GM21447 (cell line): ENCODE results near the gene DGKI.
"Not testable (repeated sequence)": the region's sequence is repeated elsewhere in the genome, so short reads cannot be mapped to it uniquely, and the experiment has no call there.

ENCODE experiments used
- ATAC-seq: cut with Tn5 transposase; IDR thresholded peaks from one replicate; pipeline ENCODE4 v1.9.1; 2021; ENCODE audit not compliant: unreplicated experiment

The DGKI gene

GRCh38 chr7:137747359-137748031 lies 99.3 kb downstream of the DGKI start:
- ATAC-seq: no peak

DNA sequence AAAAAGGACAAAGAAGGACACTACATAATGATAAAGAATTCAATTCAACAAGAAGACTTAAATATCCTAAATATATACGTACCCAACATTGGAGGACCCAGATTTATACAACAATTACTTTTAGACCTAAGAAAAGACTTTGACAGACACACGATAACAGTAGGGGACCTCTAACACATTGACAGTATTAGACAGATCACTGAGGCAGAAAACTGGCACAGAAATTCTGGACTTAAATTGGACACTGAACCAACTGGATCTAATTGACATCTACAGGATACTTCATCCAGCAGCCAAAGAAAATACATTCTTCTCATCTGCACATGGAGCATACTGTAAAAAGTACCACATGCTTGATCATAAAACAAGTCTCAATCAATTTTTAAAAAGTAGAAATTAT lies 103.8 kb downstream of the DGKI start:
- no peak for ATAC-seq

DNA sequence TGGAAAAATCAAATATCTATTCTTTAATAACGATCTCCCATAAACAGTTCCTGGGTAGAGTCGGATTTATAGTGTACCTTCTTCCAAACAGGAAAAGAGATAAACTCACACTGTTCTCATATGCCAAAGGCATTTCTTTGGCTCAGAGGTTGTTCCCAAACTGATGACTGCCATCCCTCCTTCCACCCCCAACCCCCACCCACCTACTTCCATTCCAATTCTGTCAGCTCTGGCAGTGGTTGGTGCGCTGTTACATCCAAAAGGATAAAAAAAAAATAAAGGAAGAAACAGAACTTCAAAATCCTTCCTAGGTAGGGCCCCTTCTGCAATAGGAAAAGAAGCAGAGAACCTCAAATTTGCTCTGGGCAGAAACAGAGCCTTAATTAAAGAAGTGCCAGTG lies 104.7 kb downstream of the DGKI start:
- no peak for ATAC-seq

- no peak for ATAC-seq
Observed at GRCh38 chr7:137741443-137741842, 105.3 kb downstream of the DGKI start.

GRCh38 chr7:137734221-137734620 lies 112.6 kb downstream of the DGKI start:
- no peak for ATAC-seq

DNA sequence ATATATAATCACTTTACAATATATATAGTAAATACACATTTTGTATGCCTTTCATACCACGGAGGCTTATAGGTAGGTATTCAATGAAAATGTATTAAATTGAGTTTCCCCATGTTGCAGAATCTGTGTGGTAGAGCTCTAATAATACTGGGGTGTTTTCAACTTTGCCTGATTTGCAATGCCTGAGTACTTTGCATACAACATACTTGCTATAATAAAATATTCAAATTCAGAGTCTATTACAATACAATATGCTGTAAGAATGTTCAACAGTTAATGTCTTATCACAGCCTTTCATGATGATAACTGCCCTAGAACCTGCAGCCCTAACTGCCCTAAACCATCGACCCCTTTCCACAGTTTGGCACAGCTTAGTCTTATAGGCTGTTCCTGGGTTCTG lies 114.6 kb downstream of the DGKI start:
- ATAC-seq: no peak

DNA sequence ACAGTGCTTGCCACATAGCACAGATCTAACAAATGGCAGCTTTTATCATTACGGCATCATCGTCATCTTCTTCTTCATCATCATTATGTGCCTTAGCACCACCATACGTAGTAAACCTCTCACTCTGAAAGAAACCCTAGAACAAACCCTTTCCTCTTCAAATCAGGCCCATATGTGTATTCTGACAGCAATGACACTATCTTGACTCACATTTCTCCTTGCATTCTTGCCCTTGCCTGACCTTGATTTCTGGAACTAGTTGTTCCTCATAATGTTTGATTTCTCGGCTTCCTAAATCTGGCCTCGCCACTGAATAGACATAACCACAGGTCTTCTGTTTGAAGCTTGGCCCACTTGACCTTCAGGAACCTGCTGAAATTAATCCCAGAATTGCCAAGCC lies 115.3 kb downstream of the DGKI start:
- ATAC-seq: no peak

- ATAC-seq: no peak
Observed at GRCh38 chr7:137728426-137728825, 118.3 kb downstream of the DGKI start.

GRCh38 chr7:137727413-137727812 lies 119.4 kb downstream of the DGKI start:
- ATAC-seq: no peak

- no peak for ATAC-seq
Observed at GRCh38 chr7:137718355-137718754, 128.4 kb downstream of the DGKI start.

DNA sequence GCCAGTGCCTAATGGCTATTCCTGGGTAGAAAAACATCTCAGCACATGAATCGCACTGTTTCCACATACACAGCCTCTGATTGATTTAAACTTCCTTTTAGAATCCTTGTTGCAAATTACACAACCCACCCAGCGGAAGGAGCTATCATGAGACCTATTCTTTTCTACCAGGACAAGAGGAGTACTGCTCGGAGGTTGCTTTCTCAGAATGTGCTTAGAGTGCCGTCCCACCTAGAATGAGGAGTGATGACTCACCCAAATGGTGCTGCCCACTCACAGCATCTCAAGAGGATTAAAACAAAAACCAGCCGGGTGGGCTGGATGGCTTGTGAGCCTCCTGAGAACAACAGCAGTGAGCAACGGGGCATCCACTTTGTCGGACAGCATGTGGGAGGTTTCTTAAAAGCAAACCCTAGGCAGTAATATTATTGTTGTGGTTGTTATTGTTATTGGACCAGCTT lies 128.9 kb downstream of the DGKI start:
- no peak for ATAC-seq

DNA sequence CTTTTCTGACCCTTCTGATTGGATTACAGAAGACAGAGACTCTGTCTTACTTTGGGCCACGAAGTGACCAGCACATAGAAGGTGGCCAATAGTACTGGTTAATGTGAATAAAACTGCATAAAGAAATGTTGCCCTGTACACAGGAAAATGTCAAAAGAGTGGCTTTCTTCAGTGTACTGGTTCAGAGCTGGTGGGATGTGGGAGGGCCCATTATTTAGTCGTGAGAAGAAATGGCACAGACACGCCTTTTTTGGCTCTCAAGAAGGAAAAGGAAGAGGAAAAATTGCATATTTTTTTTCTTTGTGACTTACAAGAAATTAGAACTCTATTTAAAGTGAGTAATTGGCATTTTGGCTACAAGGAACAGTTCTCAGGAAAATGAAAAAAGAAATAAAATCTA lies 129.7 kb downstream of the DGKI start:
- ATAC-seq: no peak

- no peak for ATAC-seq
Observed at GRCh38 chr7:137716061-137716460, 130.7 kb downstream of the DGKI start.

GRCh38 chr7:137715533-137715932 lies 131.2 kb downstream of the DGKI start:
- no peak for ATAC-seq

- ATAC-seq: no peak
Observed at GRCh38 chr7:137715121-137715520, 131.7 kb downstream of the DGKI start.

GRCh38 chr7:137706330-137706729 lies 140.4 kb downstream of the DGKI start:
- not testable (repeated sequence) for ATAC-seq

- no peak for ATAC-seq
Observed at GRCh38 chr7:137704723-137705122, 142.1 kb downstream of the DGKI start.

DNA sequence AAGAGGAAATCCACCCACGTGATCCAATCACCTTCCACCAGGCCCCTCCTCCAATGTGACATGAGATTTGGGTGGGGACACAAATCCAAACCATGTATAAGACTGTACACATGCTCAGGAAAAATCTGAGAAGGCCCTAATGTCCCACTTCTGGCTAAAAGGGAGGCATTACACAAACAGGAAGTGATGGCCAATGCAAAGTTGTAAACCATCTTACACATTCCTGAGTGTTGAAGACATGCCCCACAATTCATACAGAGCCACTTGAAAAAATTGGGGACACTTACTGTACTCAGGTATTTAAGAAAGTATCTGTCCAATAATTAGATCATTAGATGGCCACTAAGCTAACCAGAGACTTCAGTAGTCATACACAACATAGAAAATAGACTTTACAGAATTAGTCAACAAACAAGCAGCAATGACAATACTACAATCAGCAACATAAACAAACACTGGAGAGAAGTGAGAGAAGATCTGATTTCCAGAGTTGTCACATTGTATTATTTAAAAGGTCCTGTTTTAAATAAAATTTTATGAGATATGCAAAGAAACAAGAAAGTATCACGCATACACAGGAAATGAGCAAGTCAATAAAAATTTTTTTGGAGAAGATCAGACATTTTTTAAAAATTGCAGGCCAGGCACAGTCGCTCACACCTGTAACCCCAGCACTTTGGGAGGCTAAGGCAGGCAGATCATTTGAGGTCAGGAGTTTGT lies 143.3 kb downstream of the DGKI start:
- ATAC-seq: no peak

- ATAC-seq: no peak
Observed at GRCh38 chr7:137696988-137697387, 149.8 kb downstream of the DGKI start.

DNA sequence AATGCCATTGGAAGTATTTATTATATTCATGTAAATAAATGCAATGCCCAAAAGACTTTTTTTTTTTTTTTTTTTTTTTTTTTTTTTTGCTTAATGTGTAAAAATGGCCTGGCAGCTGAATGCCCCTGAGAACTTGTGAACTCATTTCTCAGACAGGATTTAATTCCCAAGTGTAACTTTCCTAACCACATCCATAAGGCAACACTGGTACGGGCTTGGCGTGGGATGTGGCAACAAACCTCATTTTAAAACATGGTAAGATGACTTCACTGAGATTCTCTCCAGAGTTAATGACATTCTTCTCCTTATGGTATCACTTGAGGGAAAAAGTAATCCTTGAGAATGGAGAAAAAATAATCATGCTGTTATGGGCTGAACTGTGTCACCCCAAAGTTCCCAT lies 150.4 kb downstream of the DGKI start:
- ATAC-seq: no peak

GRCh38 chr7:137695942-137696341 lies 150.8 kb downstream of the DGKI start:
- no peak for ATAC-seq

DNA sequence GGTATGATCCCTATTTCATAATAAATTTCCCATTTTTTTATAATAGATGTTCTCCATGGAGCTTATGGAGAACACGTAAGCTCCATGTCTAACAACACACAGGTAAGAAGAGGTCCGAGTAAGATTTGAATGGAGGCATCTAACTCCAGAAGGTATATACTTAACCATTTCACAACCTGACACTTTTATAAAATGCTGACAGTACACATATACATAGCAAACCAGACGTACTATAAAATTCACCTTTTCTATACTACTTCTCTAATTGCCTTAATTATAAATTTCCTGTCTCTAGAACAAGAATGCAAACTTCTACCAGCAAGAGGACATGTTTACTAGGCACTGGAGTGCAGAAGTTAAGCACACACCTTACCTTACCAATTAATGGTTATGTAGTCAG lies 151.3 kb downstream of the DGKI start:
- no peak for ATAC-seq

DNA sequence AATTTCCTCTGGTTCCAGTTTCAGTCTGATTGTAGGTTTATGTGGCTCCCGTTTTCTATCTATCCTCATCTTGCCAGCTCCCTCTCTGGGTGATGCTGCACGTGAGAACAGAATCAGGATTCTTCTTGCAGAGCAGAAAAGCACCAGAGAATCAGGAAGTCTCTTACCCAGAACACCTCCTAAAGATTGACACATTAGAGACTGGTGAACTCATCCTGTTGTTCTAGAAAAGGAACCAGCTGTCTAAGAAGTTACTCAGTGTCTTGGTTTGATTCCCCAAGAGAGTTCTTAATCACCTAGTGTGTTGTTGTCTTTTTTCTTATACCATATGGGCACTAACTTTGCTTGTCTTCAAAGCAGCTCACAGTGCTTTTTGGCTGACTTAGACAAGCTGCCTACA lies 152.4 kb downstream of the DGKI start:
- peak; percentile 57 for ATAC-seq
